Hippocampal formation (tissue), 2 donors: Measurements from ENCODE around the gene PKMYT1.
"Not testable (repeated sequence)": the region's sequence is repeated elsewhere in the genome, so short reads cannot be mapped to it uniquely, and the experiment has no call there.

Experiments
- DNase-seq, 2 donors: peaks; one replicate each; lab custom pipeline; 2025; lab: John Stamatoyannopoulos, UW

Gene PKMYT1

DNA sequence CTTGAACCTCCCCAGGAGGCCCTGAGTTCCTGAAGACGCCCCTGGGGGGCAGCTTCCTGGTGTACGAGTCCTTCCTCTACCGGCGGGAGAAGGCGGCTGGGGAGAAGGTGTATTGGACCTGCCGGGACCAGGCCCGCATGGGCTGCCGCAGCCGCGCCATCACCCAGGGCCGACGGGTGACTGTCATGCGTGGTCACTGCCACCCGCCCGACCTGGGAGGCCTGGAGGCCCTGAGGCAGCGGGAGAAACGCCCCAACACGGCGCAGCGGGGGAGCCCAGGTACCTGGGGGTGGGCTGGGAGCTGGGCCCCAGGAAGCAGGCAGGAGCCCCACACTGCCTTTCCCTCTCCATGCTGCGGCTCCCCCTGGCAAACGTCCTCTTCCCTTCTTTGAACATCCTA is 46.5 kb downstream of the PKMYT1 start:
- DNase-seq: no peak

DNA sequence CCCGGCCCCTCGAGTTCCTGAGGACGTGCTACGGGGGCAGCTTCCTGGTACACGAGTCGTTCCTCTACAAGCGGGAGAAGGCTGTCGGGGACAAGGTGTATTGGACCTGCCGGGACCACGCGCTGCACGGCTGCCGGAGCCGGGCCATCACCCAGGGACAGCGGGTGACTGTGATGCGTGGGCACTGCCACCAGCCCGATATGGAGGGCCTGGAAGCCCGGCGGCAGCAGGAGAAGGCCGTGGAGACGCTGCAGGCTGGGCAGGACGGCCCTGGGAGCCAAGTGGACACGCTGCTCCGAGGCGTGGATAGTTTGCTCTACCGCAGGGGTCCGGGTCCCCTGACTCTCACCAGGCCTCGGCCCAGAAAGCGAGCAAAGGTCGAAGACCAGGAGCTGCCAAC is 47.1 kb downstream of the PKMYT1 start:
- no peak for DNase-seq

GRCh38 chr16:2931231-2931914 is 48.9 kb downstream of the PKMYT1 start:
- DNase-seq: not testable (repeated sequence)

DNA sequence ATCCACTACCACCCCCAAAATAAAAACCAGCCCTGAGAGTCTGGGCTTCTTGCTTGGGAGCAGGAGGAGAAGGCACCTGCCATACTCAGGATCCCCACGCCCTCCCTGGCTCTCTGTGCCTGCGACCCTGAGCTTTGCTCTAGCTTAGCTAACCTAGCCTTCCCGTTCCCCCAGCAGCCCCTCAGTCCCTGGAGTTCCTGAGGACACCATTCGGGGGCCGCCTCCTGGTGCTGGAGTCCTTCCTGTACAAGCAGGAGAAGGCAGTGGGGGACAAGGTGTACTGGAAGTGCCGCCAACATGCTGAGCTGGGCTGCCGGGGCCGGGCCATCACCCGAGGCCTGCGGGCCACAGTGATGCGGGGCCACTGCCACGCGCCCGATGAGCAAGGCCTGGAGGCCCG is 50.0 kb downstream of the PKMYT1 start:
- DNase-seq: no peak

GRCh38 chr16:2929693-2930092 is 50.6 kb downstream of the PKMYT1 start:
- no peak for DNase-seq

- DNase-seq: no peak
These were observed 51.5 kb downstream of the PKMYT1 start for GRCh38 chr16:2928796-2929195.

GRCh38 chr16:2928151-2928550 is 52.1 kb downstream of the PKMYT1 start:
- not testable (repeated sequence) for DNase-seq

DNA sequence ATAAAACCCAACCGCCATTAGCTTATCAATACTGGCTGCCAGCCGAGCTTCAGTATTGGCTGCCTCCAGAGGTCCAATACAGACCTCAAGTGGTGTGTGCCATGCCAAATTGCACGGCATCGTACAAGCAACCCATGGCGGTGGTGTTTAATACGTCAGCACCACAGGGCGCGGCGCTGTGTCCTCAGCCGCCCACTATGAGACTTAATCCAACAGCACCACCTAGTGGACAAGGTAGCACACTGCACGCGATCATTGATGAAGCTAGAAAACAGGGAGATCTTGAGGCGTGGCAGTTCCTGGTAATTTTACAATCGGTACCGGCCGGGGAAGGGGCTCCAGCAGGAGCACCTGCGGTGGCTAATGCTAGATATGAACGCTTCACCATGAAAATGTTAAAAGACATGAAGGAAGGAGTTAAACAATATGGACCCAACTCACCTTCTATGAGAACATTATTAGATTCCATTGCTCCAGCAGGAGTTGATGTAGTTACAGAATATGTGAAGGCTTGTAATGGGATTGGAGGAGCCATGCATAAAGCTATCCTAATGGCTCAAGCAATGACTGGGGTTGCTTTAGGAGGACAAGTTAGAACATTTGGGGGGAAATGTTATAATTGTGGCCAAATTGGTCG is 53.1 kb downstream of the PKMYT1 start:
- peak; percentile 64 to 72 for DNase-seq

DNA sequence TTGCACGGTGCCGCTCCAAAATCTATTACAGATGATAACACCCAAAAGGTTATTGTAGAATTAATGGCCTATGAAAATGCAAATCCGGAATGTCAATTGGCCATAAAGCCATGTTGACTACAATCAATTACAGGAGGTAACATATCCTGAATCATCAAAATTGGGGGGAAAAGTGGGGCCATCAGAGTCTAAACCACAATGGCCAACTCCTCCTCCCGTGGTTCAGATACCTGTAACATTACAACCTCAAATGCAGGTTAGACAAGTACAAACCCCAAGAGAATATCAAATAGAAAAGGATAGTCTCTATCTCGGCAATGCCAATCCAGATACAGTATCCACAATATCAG is 53.6 kb downstream of the PKMYT1 start:
- DNase-seq: no peak

DNA sequence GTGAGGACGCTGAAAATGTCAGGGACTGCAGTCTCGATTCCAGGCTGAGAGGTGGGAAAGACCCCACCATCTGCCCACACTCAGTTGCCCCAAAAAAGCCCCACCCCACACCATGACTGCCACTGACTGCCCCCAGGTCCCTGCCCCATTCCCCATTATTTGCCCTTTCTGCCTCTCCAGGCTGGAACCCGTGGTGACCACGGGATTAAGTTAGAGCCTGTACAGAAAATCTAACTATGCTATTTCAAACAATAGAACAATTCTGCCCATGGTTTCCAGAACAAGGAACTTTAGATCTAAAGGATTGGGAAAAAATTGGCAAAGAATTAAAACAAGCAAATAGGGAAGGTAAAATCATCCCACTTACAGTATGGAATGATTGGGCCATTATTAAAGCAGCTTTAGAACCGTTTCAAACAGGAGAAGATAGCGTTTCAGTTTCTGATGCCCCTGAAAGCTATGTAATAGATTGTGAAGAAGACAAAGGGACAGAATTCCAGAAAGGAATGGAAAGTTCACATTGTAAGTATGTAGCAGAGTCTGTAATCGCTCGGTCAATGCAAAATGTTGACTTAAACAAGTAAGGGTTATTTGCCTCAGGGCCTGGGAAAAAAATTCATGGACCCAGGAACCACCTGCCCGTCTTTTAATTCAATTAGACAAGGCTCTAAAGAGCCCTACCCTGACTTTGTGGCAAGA is 54.1 kb downstream of the PKMYT1 start:
- DNase-seq: no peak

- DNase-seq: no peak
These were observed 55.1 kb downstream of the PKMYT1 start for GRCh38 chr16:2924901-2925755.

DNA sequence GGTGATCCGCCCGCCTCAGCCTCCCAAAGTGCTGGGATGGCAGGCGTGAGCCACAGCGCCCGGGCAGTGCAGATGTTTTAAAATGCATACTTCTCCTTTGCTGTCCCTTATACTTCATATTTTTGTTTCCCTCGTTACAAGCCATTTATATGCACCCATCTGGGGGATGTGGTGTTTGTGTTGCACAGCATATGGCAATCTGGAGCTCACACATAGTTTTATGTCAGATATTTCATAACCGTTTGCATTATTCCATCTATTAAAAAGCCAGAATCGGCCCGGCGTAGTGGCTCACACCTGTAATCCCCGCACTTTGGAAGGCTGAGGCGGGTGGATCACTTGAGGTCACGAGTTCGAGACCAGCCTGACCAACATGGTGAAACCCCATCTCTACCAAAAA is 56.8 kb downstream of the PKMYT1 start:
- DNase-seq: no peak
